ENCODE measurements around the gene POLA1. TPM values are rescaled to one million over a fixed set of nuclear protein-coding genes. Genes with fewer than 3 reads are reported as not detected.

Gene POLA1
- total RNA-seq, 1 donor from 2014 or later = 12.3 TPM

GRCh38 chrX:24661292-24661691 is 32.4 kb upstream of the POLA1 start:
- Histone ChIP-seq H3K9me3 (no peaks in the 10 kb centered on the region), H3K27me3 (ENCODE audit: low read depth) (no peaks in the 10 kb centered on the region), H3K36me3 (no peaks in the 10 kb centered on the region), H3K4me1 (no peaks in the 10 kb centered on the region), H3K4me3 (no peak overlapping the region), H3K27ac (no peak overlapping the region)
- intact Hi-C loops (cut with DNase I) = no loop called here
- TF ChIP-seq CTCF (IDR thresholded peaks at IDR 0.05) = no peak
- no peak for DNase-seq
- ATAC-seq = no peak

GRCh38 chrX:24662352-24662751 is 31.4 kb upstream of the POLA1 start:
- DNase-seq (no peak), ATAC-seq (no peak)
- no peak overlapping the region for H3K4me3 ChIP-seq
- no peaks in the 10 kb centered on the region for H3K4me1 ChIP-seq
- no peaks in the 10 kb centered on the region for H3K9me3 ChIP-seq
- no peak overlapping the region for H3K27ac ChIP-seq
- H3K36me3 ChIP-seq = no peaks in the 10 kb centered on the region
- H3K27me3 ChIP-seq (ENCODE audit: low read depth) = no peaks in the 10 kb centered on the region
- no peak for TF ChIP-seq CTCF (IDR thresholded peaks at IDR 0.05)
- intact Hi-C loops (cut with DNase I) = no loop called here

- ATAC-seq (no peak), DNase-seq (no peak)
- intact Hi-C loops (cut with DNase I) = no loop called here
- Histone ChIP-seq H3K36me3 (no peaks in the 10 kb centered on the region), H3K4me3 (no peak overlapping the region), H3K4me1 (no peaks in the 10 kb centered on the region), H3K27me3 (ENCODE audit: low read depth) (no peaks in the 10 kb centered on the region), H3K9me3 (no peaks in the 10 kb centered on the region), H3K27ac (no peak overlapping the region)
- no peak for TF ChIP-seq CTCF (IDR thresholded peaks at IDR 0.05)
Observed at GRCh38 chrX:24668111-24668510, 25.6 kb upstream of the POLA1 start.

DNA sequence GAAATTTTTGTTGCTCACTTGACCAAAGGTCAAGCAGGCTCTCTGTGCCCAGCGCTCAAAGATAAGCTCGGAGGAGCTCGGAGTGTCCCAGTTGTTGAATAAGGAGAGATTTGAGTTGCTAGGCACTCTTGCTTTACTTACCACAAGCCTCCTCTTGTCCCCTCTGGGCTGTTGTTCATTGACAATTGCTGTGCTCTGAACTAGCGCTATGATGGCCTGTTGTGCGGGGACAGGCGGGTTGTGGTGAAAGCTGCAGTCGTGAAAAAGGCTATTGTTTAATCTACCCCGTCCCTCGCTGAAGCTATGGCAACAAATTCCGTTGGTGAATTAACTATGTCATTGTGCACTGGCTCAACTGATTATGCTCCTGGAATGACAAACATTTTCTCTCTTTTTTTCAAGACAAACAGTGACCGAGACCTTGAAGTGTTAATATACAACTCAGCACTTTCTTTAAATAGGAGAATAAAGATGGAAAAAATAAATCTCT is 21.0 kb upstream of the POLA1 start:
- DNase-seq = no peak
- Histone ChIP-seq H3K4me3 (no peak overlapping the region), H3K36me3 (no peaks in the 10 kb centered on the region), H3K27ac (no peak overlapping the region), H3K4me1 (no peaks in the 10 kb centered on the region), H3K27me3 (ENCODE audit: low read depth) (no peaks in the 10 kb centered on the region), H3K9me3 (no peaks in the 10 kb centered on the region)
- intact Hi-C loops (cut with DNase I) = no loop called here
- TF ChIP-seq CTCF (IDR thresholded peaks at IDR 0.05) = no peak
- peak; percentile 37 to 83 for ATAC-seq

- ATAC-seq (no peak), DNase-seq (no peak)
- TF ChIP-seq CTCF (IDR thresholded peaks at IDR 0.05) = no peak
- Histone ChIP-seq H3K27me3 (ENCODE audit: low read depth) (no peaks in the 10 kb centered on the region), H3K36me3 (no peaks in the 10 kb centered on the region), H3K4me3 (no peak overlapping the region), H3K27ac (no peak overlapping the region), H3K9me3 (no peaks in the 10 kb centered on the region), H3K4me1 (no peaks in the 10 kb centered on the region)
- intact Hi-C loops (cut with DNase I) = no loop called here
Observed at GRCh38 chrX:24673424-24673823, 20.3 kb upstream of the POLA1 start.
